GM12891 (cell line): Measurements from ENCODE around the gene PIK3AP1.

Experiments used
- PAX5 ChIP-seq: IDR thresholded peaks from 2 replicates; pipeline ENCODE4 v1.6.1; 2011; ENCODE audit warnings: low read length, moderate library complexity, mild to moderate bottlenecking; ENCODE audit not compliant: insufficient read depth, severe bottlenecking
- POLR2A ChIP-seq: IDR thresholded peaks from 2 replicates; pipeline ENCODE4 v1.6.1; 2011; ENCODE audit warnings: low read depth, low read length, control low read depth
- POLR2AphosphoS5 ChIP-seq: IDR thresholded peaks from 2 replicates; pipeline ENCODE4 v1.6.1; 2011; ENCODE audit warnings: low read depth, low read length, control low read depth
- SPI1 ChIP-seq: IDR thresholded peaks from 2 replicates; pipeline ENCODE4 v1.6.1; 2011; ENCODE audit warnings: low read depth, low read length, control low read depth
- TAF1 ChIP-seq: IDR thresholded peaks from 2 replicates; pipeline ENCODE4 v1.6.1; 2011; ENCODE audit warnings: low read depth, low read length, control low read depth

DNA sequence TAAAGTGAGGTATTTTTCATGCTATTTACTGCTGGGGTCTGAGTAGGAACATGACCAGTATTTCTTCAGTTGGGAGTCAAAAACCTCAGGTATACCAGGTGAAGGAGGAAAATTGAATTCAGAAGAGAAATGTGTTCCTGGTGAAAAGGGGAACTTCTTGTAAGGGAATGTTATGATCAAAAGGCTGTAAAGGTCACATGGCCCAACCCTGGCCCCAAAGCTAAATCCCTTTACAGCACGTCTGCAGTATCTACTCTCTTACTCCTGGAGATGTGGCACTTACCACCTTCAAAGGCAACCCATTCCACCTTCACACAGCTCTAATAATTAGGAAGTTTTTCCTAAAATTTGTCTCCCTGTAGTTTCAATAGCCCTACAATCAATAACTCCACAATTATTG, 15.2 kb downstream of the PIK3AP1 start:
- TF ChIP-seq POLR2A (no peak), POLR2AphosphoS5 (no peak), TAF1 (no peak), SPI1 (0 out of 2 replicates have a peak, but pooled peaks have one; percentile 2), PAX5 (no peak)
